Kidney epithelial cell (primary cell): ENCODE measurements around the gene NNT. TPM values are rescaled to one million over a fixed set of nuclear protein-coding genes. Genes with fewer than 3 reads are reported as not detected.

Experiments
- DNase-seq: peaks from one replicate; pipeline ENCODE4 v3.0.0-alpha.2; 2010; ENCODE audit warnings: low read depth
- H3K27me3 ChIP-seq: 2 replicates; pipeline ENCODE4 v1.6.0; 2011; ENCODE audit warnings: low read length; ENCODE audit not compliant: control insufficient read depth, insufficient read depth
- H3K36me3 ChIP-seq: 2 replicates; pipeline ENCODE4 v1.5.1; 2011; ENCODE audit warnings: low read length; ENCODE audit not compliant: control insufficient read depth, insufficient read depth
- H3K4me3 ChIP-seq: 2 replicates; pipeline ENCODE4 v1.5.1; 2011; ENCODE audit warnings: low read depth, mild to moderate bottlenecking, control low read depth, low read length
- total RNA-seq: library from RNA; depleted of rRNA; stranded (reverse); fragments of >200 nt; gene quantifications from 2 replicates; pipeline ENCODE4 v1.2.3, GENCODE V29; 2015
- TF ChIP-seq, protein P1 (sequence below): IDR thresholded peaks from 2 replicates; pipeline ENCODE4 v1.5.1; 2011; ENCODE audit warnings: mild to moderate bottlenecking, moderate library complexity, low read length, control low read depth, inconsistent platforms; ENCODE audit not compliant: insufficient read depth, poor library complexity, severe bottlenecking

NNT gene
- total RNA-seq, 1 donor from 2014 or later: 41.4 TPM

GRCh38 chr5:43647789-43648188 lies 44.8 kb downstream of the NNT start:
- no peaks in the 10 kb centered on the region for H3K36me3 ChIP-seq
- no peaks in the 10 kb centered on the region for H3K27me3 ChIP-seq
- DNase-seq: no peak
- H3K4me3 ChIP-seq: no peak overlapping the region
- TF ChIP-seq, protein P1, sequence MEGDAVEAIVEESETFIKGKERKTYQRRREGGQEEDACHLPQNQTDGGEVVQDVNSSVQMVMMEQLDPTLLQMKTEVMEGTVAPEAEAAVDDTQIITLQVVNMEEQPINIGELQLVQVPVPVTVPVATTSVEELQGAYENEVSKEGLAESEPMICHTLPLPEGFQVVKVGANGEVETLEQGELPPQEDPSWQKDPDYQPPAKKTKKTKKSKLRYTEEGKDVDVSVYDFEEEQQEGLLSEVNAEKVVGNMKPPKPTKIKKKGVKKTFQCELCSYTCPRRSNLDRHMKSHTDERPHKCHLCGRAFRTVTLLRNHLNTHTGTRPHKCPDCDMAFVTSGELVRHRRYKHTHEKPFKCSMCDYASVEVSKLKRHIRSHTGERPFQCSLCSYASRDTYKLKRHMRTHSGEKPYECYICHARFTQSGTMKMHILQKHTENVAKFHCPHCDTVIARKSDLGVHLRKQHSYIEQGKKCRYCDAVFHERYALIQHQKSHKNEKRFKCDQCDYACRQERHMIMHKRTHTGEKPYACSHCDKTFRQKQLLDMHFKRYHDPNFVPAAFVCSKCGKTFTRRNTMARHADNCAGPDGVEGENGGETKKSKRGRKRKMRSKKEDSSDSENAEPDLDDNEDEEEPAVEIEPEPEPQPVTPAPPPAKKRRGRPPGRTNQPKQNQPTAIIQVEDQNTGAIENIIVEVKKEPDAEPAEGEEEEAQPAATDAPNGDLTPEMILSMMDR: no peak

DNA sequence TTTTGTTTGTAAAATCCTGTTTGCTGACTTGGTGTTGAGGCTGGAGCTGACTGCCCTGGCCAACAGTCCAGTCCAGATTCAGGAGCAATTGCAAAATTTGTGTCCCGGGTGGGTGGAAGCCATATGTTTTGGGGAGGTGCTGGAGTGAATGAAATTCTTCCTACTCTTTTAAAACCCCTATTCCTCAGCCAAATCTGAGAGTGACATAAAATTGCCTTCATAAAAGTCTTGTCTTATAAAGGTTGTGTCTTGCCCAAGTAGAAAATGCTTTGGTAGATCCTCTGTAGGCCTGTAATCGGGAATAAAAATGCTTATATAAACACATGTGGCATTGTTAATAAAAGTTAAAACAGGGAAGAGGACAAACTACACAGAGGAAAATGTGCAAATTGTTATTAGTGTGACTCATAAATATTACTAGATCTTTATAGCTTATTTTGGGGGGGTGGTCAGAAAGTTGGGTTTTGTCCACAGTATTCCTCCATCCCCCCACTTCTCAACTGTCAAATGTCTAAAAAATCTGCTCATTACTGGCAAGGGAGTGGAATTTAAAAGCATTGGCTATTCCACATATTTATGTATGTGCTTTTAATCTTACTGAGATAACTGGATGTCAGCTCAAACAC lies 45.6 kb downstream of the NNT start:
- TF ChIP-seq, protein P1: no peak
- no peak for DNase-seq
- Histone ChIP-seq H3K4me3 (no peak overlapping the region), H3K27me3 (no peaks in the 10 kb centered on the region), H3K36me3 (no peaks in the 10 kb centered on the region)

- TF ChIP-seq, protein P1: no peak
- Histone ChIP-seq H3K4me3 (no peak overlapping the region), H3K36me3 (no peaks in the 10 kb centered on the region), H3K27me3 (no peaks in the 10 kb centered on the region)
- DNase-seq: no peak
These were observed 46.3 kb downstream of the NNT start for GRCh38 chr5:43649256-43649655.

DNA sequence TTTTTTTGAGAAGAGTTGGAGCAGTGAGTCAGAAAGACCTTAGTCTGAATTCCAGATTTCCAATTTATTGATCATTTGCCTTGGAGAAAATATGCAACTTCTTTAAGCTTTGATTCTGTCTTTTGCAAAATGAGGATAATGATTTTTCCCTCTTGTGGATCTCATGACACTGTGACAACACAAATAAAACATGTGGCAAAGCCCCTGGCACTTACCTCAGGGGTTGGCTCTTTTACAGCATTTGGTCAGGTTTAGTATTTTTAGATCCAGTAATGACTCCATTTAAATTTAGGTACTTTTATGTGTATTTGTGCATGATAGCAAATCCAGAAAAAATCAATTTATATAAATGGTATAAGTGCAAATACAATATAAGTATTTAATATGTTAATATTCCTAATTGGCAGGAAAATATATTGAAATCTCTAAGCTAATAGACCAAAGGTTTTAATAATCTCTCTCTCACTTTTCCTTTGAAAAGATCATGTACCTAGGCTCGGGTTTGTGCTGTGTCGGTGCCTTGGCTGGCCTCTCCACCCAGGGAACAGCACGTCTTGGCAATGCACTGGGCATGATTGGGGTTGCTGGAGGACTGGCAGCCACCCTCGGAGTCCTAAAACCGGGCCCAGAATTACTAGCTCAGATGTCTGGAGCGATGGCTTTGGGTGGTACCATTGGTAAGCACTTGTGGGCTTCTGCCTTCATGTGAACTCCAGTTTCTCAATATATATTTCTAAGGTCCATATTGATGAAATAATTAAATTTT lies 49.7 kb downstream of the NNT start:
- H3K36me3 ChIP-seq: no peaks in the 10 kb centered on the region
- TF ChIP-seq, protein P1: no peak
- DNase-seq: no peak

GRCh38 chr5:43658509-43658908 lies 55.5 kb downstream of the NNT start:
- peak; percentile 25 for DNase-seq
- Histone ChIP-seq H3K27me3 (no peaks in the 10 kb centered on the region), H3K4me3 (no peak overlapping the region), H3K36me3 (peaks cover 2% of the 10 kb centered on the region)
- TF ChIP-seq, protein P1: no peak

More for the DNA sequence above, 49.7 kb downstream of the NNT start:
- no peak overlapping the region for H3K4me3 ChIP-seq
- H3K27me3 ChIP-seq: no peaks in the 10 kb centered on the region
